Stimulated activated CD4-positive, alpha-beta T cell treated with anti-CD3 and anti-CD28 coated beads, TNF-alpha, amount 100 ng/mL, for 4 hours (primary cell): Measurements from ENCODE around the gene NDP.

Source experiments
- DNase-seq, 3 experiments: peaks; one replicate each; pipeline ENCODE4 v3.0.0-alpha.2; 2020; ENCODE audit warnings: low read depth in 3 of 3

The NDP gene

GRCh38 chrX:43973249-43974099 lies at the start of gene NDP:
Gene NDP (minus strand): TSS chrX:43973390. CDS start chrX:43958645, 14,745 bp downstream.
- DNase-seq, result no peak

GRCh38 chrX:44022964-44023363 lies 49.8 kb upstream of the NDP start:
- no peak for DNase-seq

GRCh38 chrX:44020693-44021092 lies 47.5 kb upstream of the NDP start:
- DNase-seq, result no peak

- no peak for DNase-seq
Measured at GRCh38 chrX:44019911-44020310, 46.7 kb upstream of the NDP start.

- DNase-seq, result no peak
Measured at GRCh38 chrX:44017676-44018075, 44.5 kb upstream of the NDP start.

GRCh38 chrX:44016906-44017305 lies 43.7 kb upstream of the NDP start:
- DNase-seq, result no peak

- peak in 2 of 3 experiments; percentile 0 to 3 for DNase-seq
Measured at GRCh38 chrX:44012484-44013096, 39.4 kb upstream of the NDP start.

GRCh38 chrX:44011506-44011905 lies 38.3 kb upstream of the NDP start:
- DNase-seq, result no peak

- no peak for DNase-seq
Measured at GRCh38 chrX:44010626-44011025, 37.4 kb upstream of the NDP start.

GRCh38 chrX:44006081-44006480 lies 32.9 kb upstream of the NDP start:
- no peak for DNase-seq

GRCh38 chrX:44003975-44004374 lies 30.8 kb upstream of the NDP start:
- DNase-seq, result no peak

- DNase-seq, result no peak
Measured at GRCh38 chrX:44002567-44002966, 29.4 kb upstream of the NDP start.

GRCh38 chrX:43998374-43998773 lies 25.2 kb upstream of the NDP start:
- no peak for DNase-seq

GRCh38 chrX:43996491-43996890 lies 23.3 kb upstream of the NDP start:
- no peak for DNase-seq

GRCh38 chrX:43986083-43986482 lies 12.9 kb upstream of the NDP start:
- DNase-seq, result no peak

- no peak for DNase-seq
Measured at GRCh38 chrX:43985511-43985910, 12.3 kb upstream of the NDP start.

- no peak for DNase-seq
Measured at GRCh38 chrX:43978226-43978625, 5.0 kb upstream of the NDP start.

- no peak for DNase-seq
Measured at GRCh38 chrX:43976205-43976604, 3.0 kb upstream of the NDP start.

GRCh38 chrX:43975796-43976195 lies 2.6 kb upstream of the NDP start:
- DNase-seq, result no peak

GRCh38 chrX:43974741-43975465 lies 1.7 kb upstream of the NDP start:
- no peak for DNase-seq

GRCh38 chrX:43974100-43974475 lies 898 bp upstream of the NDP start:
- DNase-seq, result no peak
